Activated CD4-positive, alpha-beta T cell treated with anti-CD3 and anti-CD28 coated beads for 4 hours (primary cell): ENCODE data around the gene ATF6.
"Not testable (repeated sequence)": the region's sequence is repeated elsewhere in the genome, so short reads cannot be mapped to it uniquely, and the experiment has no call there.

Source experiments
- DNase-seq, 2 donors: peaks; one replicate each; pipeline ENCODE4 v3.0.0-alpha.2; 2020

ATF6 gene

GRCh38 chr1:161736335-161736969 lies 29.7 kb upstream of the ATF6 start:
- no peak for DNase-seq

GRCh38 chr1:161737625-161738024 lies 28.5 kb upstream of the ATF6 start:
- no peak for DNase-seq

- peak; percentile 16 to 42 for DNase-seq
Measured at GRCh38 chr1:161738627-161739287, 27.4 kb upstream of the ATF6 start.

- DNase-seq, result no peak
Measured at GRCh38 chr1:161739865-161740566, 26.1 kb upstream of the ATF6 start.

GRCh38 chr1:161740921-161741320 lies 25.2 kb upstream of the ATF6 start:
- DNase-seq, result no peak

GRCh38 chr1:161743231-161743630 lies 22.9 kb upstream of the ATF6 start:
- DNase-seq, result no peak

GRCh38 chr1:161747801-161748200 lies 18.3 kb upstream of the ATF6 start:
- no peak for DNase-seq

GRCh38 chr1:161749509-161750407 lies 16.4 kb upstream of the ATF6 start, which contains the start of gene DUSP12:
TSS of gene DUSP12 (plus strand) at chr1:161749786. CDS start at chr1:161749802, 16 bp downstream.
- DNase-seq, result peak; percentile 82 to 84

- peak; percentile 46 to 59 for DNase-seq
Measured at GRCh38 chr1:161763522-161764098, 2.5 kb upstream of the ATF6 start.

GRCh38 chr1:161768461-161768860 lies 2.3 kb downstream of the ATF6 start:
- no peak for DNase-seq

- no peak for DNase-seq
Measured at GRCh38 chr1:161768986-161769672, 3.0 kb downstream of the ATF6 start.

GRCh38 chr1:161769673-161770045 lies 3.5 kb downstream of the ATF6 start:
- not testable (repeated sequence) for DNase-seq

- no peak for DNase-seq
Measured at GRCh38 chr1:161770250-161770649, 4.1 kb downstream of the ATF6 start.

- DNase-seq, result peak in 1 of 2 donors; percentile 10
Measured at GRCh38 chr1:161771161-161771560, 5.0 kb downstream of the ATF6 start.

GRCh38 chr1:161771973-161772372 lies 5.9 kb downstream of the ATF6 start:
- no peak for DNase-seq

- no peak for DNase-seq
Measured at GRCh38 chr1:161772397-161772796, 6.3 kb downstream of the ATF6 start.

GRCh38 chr1:161773791-161774190 lies 7.7 kb downstream of the ATF6 start:
- DNase-seq, result no peak

- DNase-seq, result no peak
Measured at GRCh38 chr1:161777261-161777660, 11.1 kb downstream of the ATF6 start.

- no peak for DNase-seq
Measured at GRCh38 chr1:161778522-161778921, 12.4 kb downstream of the ATF6 start.

- no peak for DNase-seq
Measured at GRCh38 chr1:161779393-161779792, 13.3 kb downstream of the ATF6 start.

- no peak for DNase-seq
Measured at GRCh38 chr1:161781995-161782394, 15.9 kb downstream of the ATF6 start.

- no peak for DNase-seq
Measured at GRCh38 chr1:161782886-161783285, 16.8 kb downstream of the ATF6 start.
